ENCODE data around the gene C1orf167.

GRCh38 chr1:11799896-11800295 lies 37.9 kb downstream of the C1orf167 start:
- no peak for TF ChIP-seq CTCF (conservative IDR thresholded peaks at IDR 0.05; ENCODE audit: low read depth, low read length)
- no peak for TF ChIP-seq EZH2 (IDR thresholded peaks at IDR 0.05; ENCODE audit: low read length, unreplicated experiment)

All from PC-3 (cell line).